Measurements from ENCODE around the gene LCN6. TPM values are rescaled to one million over a fixed set of nuclear protein-coding genes. Genes with fewer than 3 reads are reported as not detected.
"Not testable (repeated sequence)": the region's sequence is repeated elsewhere in the genome, so short reads cannot be mapped to it uniquely, and the experiment has no call there.

LCN6 gene
- total RNA-seq, 2 donors from 2014 or later = not detected

- Mint-ChIP-seq H3K36me3 (ENCODE audit: low read depth) (peaks cover 2% of the 10 kb centered on the region), H3K27ac (no peak overlapping the region), H3K4me3 (no peak overlapping the region), H3K27me3 (peaks cover 48% of the 10 kb centered on the region), H3K4me1 (peaks cover 4% of the 10 kb centered on the region)
- DNase-seq (no peak), ATAC-seq (no peak)
- no peaks in the 10 kb centered on the region for H3K9me3 ChIP-seq (ENCODE audit: control insufficient read depth, low read length, poor library complexity, severe bottlenecking)
Measured at GRCh38 chr9:136709454-136710109, 38.7 kb downstream of the LCN6 start.

- peaks cover 34% of the 10 kb centered on the region for H3K27me3 Mint-ChIP-seq
- no peaks in the 10 kb centered on the region for H3K36me3 Mint-ChIP-seq (ENCODE audit: low read depth)
- H3K27ac Mint-ChIP-seq = no peak overlapping the region
- ATAC-seq (no peak), DNase-seq (no peak)
- H3K4me1 Mint-ChIP-seq = peaks cover 4% of the 10 kb centered on the region
- H3K4me3 Mint-ChIP-seq = no peak overlapping the region
- no peaks in the 10 kb centered on the region for H3K9me3 ChIP-seq (ENCODE audit: control insufficient read depth, low read length, poor library complexity, severe bottlenecking)
Measured at GRCh38 chr9:136707849-136708517, 40.3 kb downstream of the LCN6 start.

GRCh38 chr9:136707011-136707410 is 41.3 kb downstream of the LCN6 start:
- H3K9me3 ChIP-seq (ENCODE audit: control insufficient read depth, low read length, poor library complexity, severe bottlenecking) = no peaks in the 10 kb centered on the region
- Mint-ChIP-seq H3K36me3 (ENCODE audit: low read depth) (no peaks in the 10 kb centered on the region), H3K27ac (no peak overlapping the region), H3K4me3 (no peak overlapping the region), H3K27me3 (peaks cover 34% of the 10 kb centered on the region), H3K4me1 (peaks cover 4% of the 10 kb centered on the region)
- DNase-seq = no peak
- no peak for ATAC-seq

GRCh38 chr9:136705564-136705963 is 42.8 kb downstream of the LCN6 start:
- H3K4me3 Mint-ChIP-seq = no peak overlapping the region
- ATAC-seq = no peak
- no peaks in the 10 kb centered on the region for H3K36me3 Mint-ChIP-seq (ENCODE audit: low read depth)
- DNase-seq = no peak
- peaks cover 32% of the 10 kb centered on the region for H3K27me3 Mint-ChIP-seq
- peaks cover 8% of the 10 kb centered on the region for H3K4me1 Mint-ChIP-seq
- peak overlapping the region; percentile 56 for H3K27ac Mint-ChIP-seq
- H3K9me3 ChIP-seq (ENCODE audit: control insufficient read depth, low read length, poor library complexity, severe bottlenecking) = no peaks in the 10 kb centered on the region

GRCh38 chr9:136704741-136705140 is 43.6 kb downstream of the LCN6 start:
- not testable (repeated sequence) for H3K4me3 Mint-ChIP-seq; H3K9me3 ChIP-seq (ENCODE audit: control insufficient read depth, low read length, poor library complexity, severe bottlenecking); ATAC-seq; H3K27ac Mint-ChIP-seq; DNase-seq; H3K36me3 Mint-ChIP-seq (ENCODE audit: low read depth); H3K4me1 Mint-ChIP-seq
- peaks cover 28% of the 10 kb centered on the region for H3K27me3 Mint-ChIP-seq

GRCh38 chr9:136703276-136703860 is 45.0 kb downstream of the LCN6 start:
- Mint-ChIP-seq H3K4me1 (peaks cover 8% of the 10 kb centered on the region), H3K36me3 (ENCODE audit: low read depth) (no peaks in the 10 kb centered on the region), H3K4me3 (no peak overlapping the region), H3K27me3 (peaks cover 23% of the 10 kb centered on the region), H3K27ac (no peak overlapping the region)
- no peaks in the 10 kb centered on the region for H3K9me3 ChIP-seq (ENCODE audit: control insufficient read depth, low read length, poor library complexity, severe bottlenecking)
- ATAC-seq = no peak
- DNase-seq = no peak

GRCh38 chr9:136701668-136702053 is 46.7 kb downstream of the LCN6 start:
- DNase-seq (no peak), ATAC-seq (no peak)
- H3K27ac Mint-ChIP-seq = peak overlapping the region; percentile 84
- peak overlapping the region; percentile 85 for H3K4me3 Mint-ChIP-seq
- H3K9me3 ChIP-seq (ENCODE audit: control insufficient read depth, low read length, poor library complexity, severe bottlenecking) = no peaks in the 10 kb centered on the region
- peaks cover 8% of the 10 kb centered on the region for H3K4me1 Mint-ChIP-seq
- H3K36me3 Mint-ChIP-seq (ENCODE audit: low read depth) = no peaks in the 10 kb centered on the region
- H3K27me3 Mint-ChIP-seq = peaks cover 30% of the 10 kb centered on the region

- H3K4me3 Mint-ChIP-seq = peak overlapping the region; percentile 85
- no peaks in the 10 kb centered on the region for H3K36me3 Mint-ChIP-seq (ENCODE audit: low read depth)
- H3K27me3 Mint-ChIP-seq = peaks cover 30% of the 10 kb centered on the region
- H3K9me3 ChIP-seq (ENCODE audit: control insufficient read depth, low read length, poor library complexity, severe bottlenecking) = no peaks in the 10 kb centered on the region
- DNase-seq (peak in 1 of 3 donors; percentile 41), ATAC-seq (peak; percentile 87)
- peaks cover 8% of the 10 kb centered on the region for H3K4me1 Mint-ChIP-seq
- H3K27ac Mint-ChIP-seq = peak overlapping the region; percentile 84
Measured at GRCh38 chr9:136700959-136701667, 47.2 kb downstream of the LCN6 start.

- ATAC-seq (no peak), DNase-seq (no peak)
- no peak overlapping the region for H3K4me3 Mint-ChIP-seq
- no peaks in the 10 kb centered on the region for H3K9me3 ChIP-seq (ENCODE audit: control insufficient read depth, low read length, poor library complexity, severe bottlenecking)
- peaks cover 8% of the 10 kb centered on the region for H3K4me1 Mint-ChIP-seq
- H3K36me3 Mint-ChIP-seq (ENCODE audit: low read depth) = no peaks in the 10 kb centered on the region
- peaks cover 24% of the 10 kb centered on the region for H3K27me3 Mint-ChIP-seq
- H3K27ac Mint-ChIP-seq = peak overlapping the region; percentile 84
Measured at GRCh38 chr9:136700304-136700703, 48.0 kb downstream of the LCN6 start.

GRCh38 chr9:136698635-136699246 is 49.6 kb downstream of the LCN6 start:
- no peak overlapping the region for H3K4me3 Mint-ChIP-seq
- H3K27ac Mint-ChIP-seq = no peak overlapping the region
- H3K36me3 Mint-ChIP-seq (ENCODE audit: low read depth) = no peaks in the 10 kb centered on the region
- DNase-seq (no peak), ATAC-seq (no peak)
- peaks cover 23% of the 10 kb centered on the region for H3K27me3 Mint-ChIP-seq
- H3K9me3 ChIP-seq (ENCODE audit: control insufficient read depth, low read length, poor library complexity, severe bottlenecking) = no peaks in the 10 kb centered on the region
- H3K4me1 Mint-ChIP-seq = peaks cover 8% of the 10 kb centered on the region

- ATAC-seq (no peak), DNase-seq (no peak)
- Mint-ChIP-seq H3K4me3 (no peak overlapping the region), H3K36me3 (ENCODE audit: low read depth) (no peaks in the 10 kb centered on the region), H3K27ac (no peak overlapping the region), H3K27me3 (peaks cover 28% of the 10 kb centered on the region), H3K4me1 (peaks cover 8% of the 10 kb centered on the region)
- no peaks in the 10 kb centered on the region for H3K9me3 ChIP-seq (ENCODE audit: control insufficient read depth, low read length, poor library complexity, severe bottlenecking)
Measured at GRCh38 chr9:136697821-136698526, 50.4 kb downstream of the LCN6 start.

- Mint-ChIP-seq H3K27ac (no peak overlapping the region), H3K4me1 (peaks cover 8% of the 10 kb centered on the region), H3K27me3 (peaks cover 28% of the 10 kb centered on the region), H3K36me3 (ENCODE audit: low read depth) (no peaks in the 10 kb centered on the region), H3K4me3 (no peak overlapping the region)
- H3K9me3 ChIP-seq (ENCODE audit: control insufficient read depth, low read length, poor library complexity, severe bottlenecking) = no peaks in the 10 kb centered on the region
- ATAC-seq = no peak
- no peak for DNase-seq
Measured at GRCh38 chr9:136697146-136697820, 51.0 kb downstream of the LCN6 start.

Data from T-helper 17 cell (primary cell).